GM18508 (cell line): ENCODE results near the gene AGR3.

Experiments
- ATAC-seq: cut with Tn5 transposase; IDR thresholded peaks from one replicate; pipeline ENCODE4 v1.9.1; 2021; ENCODE audit warnings: moderate number of reproducible peaks; ENCODE audit not compliant: insufficient read depth, unreplicated experiment

The AGR3 gene

DNA sequence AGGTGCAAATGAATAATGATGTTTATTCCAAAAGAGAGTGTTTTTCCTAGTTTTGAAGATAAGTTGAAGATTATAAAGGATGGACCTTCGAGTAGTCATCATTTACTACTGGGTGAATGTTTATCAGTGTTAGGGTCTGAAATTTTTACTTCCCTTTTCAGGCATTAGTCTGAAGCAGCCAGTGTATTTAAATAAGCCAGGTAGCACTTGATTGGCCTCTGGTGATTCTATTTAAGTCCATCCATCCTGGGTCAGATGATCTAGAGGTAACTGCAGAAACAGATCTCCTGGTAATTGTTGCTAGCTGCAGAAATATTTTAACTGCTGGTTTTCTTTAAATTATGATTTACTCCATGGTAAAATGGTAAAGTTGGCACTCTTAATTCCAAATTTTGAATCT lies 42.9 kb downstream of the AGR3 start:
- ATAC-seq: no peak

DNA sequence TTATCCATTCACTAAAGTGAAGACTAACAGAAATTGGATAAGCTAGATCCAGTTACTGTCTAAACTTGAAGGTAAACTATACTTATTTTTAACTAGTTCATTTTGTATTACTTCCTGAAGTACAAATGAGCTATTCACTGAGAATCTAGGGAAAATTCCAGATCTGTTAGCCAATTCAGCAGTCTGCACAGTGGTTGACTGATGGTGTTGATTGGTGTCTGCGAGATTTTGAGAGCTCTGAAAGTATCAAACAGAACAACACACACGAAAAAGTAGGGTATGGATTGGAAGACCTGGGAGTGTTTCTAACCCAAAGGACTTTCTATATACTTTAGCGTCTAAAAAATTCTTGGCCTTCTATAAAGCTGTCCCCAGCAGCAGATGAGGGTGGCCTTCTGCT lies 43.4 kb downstream of the AGR3 start:
- ATAC-seq: no peak

DNA sequence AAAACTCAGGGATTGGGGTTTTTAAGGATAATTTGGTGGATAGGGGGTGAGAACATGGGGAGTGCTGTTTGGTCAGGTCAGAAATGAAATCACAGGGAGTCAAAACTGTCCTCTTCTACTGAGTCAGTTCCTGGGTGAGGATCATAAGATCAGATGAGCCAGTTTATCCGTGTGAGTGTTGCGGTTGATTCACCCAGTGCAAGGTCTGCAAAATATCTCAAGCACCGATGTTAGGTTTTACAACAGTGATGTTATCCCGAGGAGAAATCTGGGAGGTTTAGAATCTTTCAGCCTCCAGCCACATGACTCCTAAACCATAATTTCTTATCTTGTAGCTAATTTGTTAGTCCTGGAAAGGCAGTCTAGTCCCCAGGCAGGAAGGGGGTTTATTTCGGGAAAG lies 45.3 kb downstream of the AGR3 start:
- ATAC-seq: no peak

DNA sequence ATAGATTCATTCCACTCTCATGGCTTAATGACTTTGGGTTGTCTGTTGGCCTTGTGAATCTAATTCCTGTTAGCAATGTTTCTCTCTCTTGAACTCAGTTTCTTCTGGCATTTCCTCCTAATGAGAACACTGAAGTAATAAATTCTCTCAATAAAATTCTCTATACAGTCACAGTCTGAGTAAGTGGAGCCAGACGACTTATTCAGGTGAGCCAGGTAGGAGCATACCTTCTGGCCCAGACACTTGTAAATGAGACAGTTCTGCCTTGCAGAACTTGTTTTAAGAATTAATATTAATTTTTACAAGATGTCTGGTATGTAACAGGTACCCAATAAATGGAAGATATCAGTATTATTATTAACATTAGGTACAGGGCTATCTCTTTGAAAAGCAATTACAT lies 48.4 kb downstream of the AGR3 start:
- no peak for ATAC-seq

DNA sequence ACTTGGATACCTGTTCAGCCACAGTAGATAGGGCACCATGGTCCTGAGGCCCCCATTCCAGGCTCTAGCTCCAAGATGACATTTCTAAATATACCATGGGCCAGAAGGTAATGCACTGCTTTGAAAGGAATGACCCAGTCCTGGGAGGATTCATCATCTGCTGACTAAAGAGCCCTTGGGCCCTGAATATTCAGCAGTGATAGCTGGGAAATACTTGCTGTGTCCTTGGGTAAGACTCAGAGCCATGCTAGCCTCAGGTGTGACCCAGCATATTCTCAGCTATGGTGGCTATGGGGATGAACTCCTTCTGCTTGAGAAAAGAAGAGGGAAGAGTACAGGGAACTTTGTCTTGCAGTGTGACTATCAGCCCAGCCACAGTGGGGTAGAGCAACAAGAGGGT lies 55.7 kb downstream of the AGR3 start:
- no peak for ATAC-seq

DNA sequence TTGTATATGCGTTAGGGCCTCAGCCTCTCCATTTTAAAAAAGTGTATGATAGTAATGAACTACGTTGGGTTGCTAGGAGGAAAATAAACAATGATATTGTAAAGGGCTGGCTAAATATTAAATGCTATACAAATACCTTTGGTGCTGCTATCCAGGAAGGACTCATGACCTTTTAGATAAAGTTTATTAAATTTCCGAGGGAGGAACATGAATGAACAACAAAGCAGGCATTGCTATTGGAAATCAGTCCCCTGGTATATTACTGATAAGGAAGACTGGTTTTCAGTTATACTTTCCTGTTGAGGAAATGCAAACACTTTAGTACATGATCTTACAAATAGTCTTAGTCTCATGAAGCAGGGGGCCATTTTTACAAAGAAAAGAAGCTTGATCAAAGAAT lies 59.8 kb downstream of the AGR3 start:
- no peak for ATAC-seq

DNA sequence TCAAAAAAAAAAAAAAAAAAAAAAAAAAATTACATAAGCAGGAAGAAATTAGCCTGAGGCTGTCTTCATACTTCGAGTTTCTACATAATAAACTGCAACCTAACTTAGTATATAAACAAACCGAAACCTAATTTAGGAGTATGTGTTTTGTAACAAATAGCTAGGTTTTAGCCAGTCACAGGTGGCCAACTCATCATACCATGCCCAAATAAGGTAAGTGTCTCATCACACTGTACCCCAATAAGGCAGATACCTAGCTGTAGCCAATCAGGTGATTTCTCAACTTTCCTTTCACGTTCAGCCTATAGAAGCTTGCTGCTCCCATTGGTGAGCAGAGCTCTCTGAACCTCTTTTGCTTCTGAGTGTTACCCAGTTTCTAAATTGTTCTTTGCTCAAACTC lies 63.1 kb downstream of the AGR3 start:
- ATAC-seq: no peak

DNA sequence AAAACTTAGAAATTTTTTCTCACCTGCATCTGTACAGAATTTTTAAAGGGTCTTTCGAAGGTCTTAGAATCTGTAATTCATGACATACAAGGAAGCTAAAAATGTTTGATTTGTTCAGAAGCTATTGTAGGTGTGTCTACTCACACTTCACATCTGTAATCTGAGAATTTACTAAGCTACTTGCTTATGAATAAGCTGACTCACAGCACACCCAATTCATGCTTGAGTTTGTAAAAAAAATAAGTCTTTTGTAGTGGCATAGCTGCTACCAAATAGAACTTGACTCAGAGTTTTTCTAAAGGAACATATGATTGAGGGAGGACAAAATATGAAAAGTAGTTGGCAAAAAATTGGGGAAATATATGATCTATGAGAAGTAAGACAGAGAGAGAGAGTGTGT lies 64.2 kb downstream of the AGR3 start:
- ATAC-seq: no peak

DNA sequence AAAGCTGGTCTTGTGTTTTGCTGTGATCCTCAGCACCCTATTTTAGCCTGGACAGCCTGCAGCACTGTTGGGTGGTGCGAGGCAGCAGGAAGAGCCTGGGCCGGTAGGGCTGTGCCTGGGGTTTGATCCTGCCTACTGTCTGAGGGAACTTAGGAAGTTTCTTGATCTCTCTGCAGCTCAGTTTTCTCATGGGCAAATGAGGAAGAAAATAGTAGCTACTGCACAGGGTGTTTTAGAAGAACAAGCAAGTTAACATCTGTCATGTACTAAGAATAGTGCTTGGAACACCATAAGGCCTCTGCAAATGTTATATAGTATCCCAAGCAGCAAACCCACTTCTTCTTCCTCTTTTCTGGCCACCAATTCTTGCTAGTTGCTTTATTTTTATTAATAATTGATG lies 65.0 kb downstream of the AGR3 start:
- no peak for ATAC-seq

DNA sequence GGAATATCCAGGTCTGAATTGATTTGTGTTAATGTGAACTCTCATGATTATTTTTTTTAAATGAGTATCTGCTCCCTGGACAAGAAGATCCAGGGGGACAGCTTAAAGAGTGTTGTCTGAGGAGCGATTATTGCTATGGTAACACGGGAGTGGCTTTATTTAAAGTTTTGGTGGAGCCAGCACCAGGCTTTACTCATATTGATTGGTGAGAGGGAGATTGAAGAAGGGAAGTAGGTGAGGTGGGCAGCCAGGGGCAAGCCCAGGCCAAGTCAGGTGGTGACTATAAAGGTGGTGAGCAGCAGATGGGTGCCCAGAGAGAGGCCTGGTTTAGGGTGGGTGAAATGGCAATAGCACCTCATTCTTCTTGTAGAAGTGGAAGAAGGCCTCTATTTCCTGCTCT lies 66.8 kb downstream of the AGR3 start:
- no peak for ATAC-seq

DNA sequence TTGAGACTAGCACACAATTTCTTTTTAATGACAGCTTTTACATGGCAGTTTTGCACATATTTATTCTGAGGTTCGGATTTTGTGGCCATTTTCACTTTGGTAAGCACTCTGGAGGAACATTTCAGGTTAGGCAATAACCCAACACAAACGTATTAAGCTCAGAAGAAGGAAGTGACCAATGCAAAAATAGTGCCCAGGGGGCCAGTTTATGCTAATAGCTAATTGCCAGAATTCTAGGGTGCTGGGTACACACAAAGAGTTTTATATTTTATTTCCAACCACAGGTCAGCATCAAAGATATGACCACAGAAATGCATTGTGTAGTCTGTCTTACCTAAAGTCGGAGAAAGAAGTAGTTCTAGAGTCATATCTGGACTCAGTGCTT lies 68.6 kb downstream of the AGR3 start:
- no peak for ATAC-seq

DNA sequence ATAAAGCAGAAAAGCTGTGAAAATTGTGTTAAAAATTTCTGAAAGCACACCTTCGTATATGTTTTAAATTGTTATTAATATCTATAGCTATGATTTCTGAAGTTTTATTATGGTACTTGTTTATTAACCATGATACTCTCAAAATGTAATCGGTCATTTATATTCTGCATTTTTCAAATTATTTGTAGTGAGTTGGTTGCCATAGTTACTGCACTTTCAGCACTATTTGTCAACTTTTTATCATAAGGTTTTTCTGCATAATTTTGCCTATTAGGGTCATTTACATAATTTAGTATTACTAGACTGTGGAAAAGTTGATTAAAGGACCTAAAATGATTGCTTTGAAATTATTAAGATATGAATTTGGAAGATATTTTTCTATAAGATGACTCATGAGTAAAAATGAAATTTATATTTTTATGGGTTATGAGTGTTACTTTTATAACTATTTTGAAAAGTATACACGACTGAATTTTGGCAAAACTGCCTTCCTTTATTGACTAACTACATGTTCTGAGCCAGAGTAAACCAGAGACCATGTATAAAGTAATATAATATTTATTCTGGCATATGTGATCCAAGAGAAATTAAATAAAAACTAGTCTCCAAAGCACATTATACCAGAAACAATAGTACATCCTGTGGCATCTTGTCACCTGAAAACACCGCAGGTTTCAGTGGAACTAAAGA lies 69.1 kb downstream of the AGR3 start:
- ATAC-seq: no peak

DNA sequence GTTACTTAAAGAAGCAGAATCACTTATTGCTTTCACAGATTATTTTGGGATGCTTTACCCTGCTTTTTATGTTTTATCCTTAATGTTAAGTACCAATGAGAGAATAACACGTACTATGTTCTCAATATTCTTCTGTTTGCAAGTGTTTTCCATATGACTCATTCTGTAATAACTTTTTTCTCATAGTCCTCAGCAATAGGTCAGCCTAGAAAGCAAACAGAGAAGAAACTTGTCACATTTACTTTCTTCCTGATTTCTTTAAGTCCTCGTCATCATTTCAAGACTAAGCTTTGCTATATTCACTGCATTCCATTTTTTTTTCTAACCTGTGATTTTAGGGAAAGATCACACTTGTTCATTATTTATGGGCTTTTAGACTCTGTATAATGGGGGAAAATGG lies 70.2 kb downstream of the AGR3 start:
- no peak for ATAC-seq

DNA sequence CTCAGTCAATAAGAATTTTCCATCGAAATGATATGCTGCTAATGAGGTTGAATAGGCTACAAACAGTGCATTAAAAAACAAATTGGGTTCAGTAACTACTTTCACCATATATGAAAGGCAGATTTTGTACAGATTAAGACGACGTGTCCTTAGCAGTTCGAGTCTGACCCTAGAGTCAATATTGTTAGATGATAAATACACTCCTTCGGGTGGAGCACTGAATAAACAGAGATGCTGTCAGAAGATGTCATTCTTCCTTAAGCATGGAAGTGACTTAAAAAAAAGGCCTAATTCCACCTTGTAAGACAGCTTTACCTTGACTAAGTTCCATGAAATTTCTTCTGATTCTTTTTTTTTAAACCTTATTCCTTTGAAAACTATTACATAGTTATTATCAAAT lies 71.2 kb downstream of the AGR3 start:
- no peak for ATAC-seq

DNA sequence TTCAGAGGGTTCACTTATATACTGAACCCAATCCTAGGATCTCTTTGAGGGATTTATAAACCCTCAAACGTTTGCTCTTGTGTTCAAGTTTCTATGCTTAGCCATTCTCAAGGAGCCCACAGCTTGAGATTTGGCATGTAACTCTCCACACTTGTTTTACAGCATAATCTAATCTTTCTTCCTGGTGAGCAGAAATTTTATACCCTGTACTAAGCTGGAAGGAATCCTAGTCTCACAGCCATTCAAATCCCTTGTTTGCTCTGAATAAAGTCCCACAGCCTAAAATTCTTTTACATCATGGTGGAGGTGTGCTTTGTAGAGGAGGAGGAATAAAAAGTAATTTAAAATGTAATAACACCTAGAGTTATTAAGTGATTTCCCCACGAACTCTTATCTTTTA lies 71.7 kb downstream of the AGR3 start:
- ATAC-seq: no peak
